ENCODE measurements around the gene HOXA13. TPM values are rescaled to one million over a fixed set of nuclear protein-coding genes. Genes with fewer than 3 reads are reported as not detected.

Gene HOXA13
- polyA plus RNA-seq, 1 donor from 2014 or later, result not detected

DNA sequence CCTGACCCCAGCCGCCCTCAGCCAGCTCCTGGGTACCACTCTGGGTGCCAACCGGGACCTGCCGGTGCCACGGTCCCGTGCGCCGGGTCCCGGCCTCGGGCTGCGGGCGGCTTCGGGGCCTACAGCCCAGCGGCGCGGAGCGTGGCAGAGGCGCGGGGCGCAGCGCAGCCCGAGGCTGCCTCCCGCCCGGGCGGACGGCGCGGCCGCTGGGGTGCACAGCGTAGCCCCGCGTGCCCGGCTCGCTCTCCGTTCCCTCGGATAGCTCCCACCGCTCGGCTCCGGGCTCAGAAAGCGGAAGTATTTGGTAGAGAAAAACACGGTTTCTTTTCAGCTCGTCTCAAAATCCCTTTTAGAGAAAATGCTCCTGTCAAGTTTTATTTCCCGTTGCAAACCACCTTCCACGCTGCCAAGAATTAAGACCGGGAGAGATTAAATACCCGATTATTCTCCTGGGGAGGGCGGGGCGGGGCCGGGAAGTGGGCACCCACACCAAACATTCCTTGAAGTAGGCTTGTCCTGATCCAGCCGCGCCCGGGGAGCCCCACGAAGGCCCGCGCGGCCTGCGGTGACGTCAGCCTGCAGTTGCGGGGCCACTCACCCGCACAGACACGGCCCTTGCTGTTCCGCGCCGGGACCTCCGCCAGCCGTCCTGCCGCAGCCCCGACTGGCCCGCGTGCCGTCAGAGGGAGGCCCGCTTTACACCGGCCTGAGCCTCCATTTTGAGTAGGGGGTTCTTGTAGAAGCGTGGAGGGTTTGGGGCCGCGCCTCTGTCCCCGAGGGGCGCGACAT is 7.2 kb downstream of the HOXA13 start:
- TF ChIP-seq POLR2AphosphoS5 (IDR thresholded peaks at IDR 0.05) (no peak), REST (IDR thresholded peaks at IDR 0.05; ENCODE audit: borderline replicate concordance) (no peak), CTCF (IDR thresholded peaks at IDR 0.05; ENCODE audit: poor library complexity, severe bottlenecking) (no peak), SMC3 (conservative IDR thresholded peaks at IDR 0.05; ENCODE audit: poor library complexity) (no peak), EZH2 (IDR thresholded peaks at IDR 0.05; ENCODE audit: borderline replicate concordance, insufficient read depth, low read length, poor library complexity, severe bottlenecking) (no peak), TAF1 (IDR thresholded peaks at IDR 0.05; ENCODE audit: low read depth) (no peak), EP300 (conservative IDR thresholded peaks at IDR 0.05; ENCODE audit: poor library complexity, severe bottlenecking) (no peak), RAD21 (conservative IDR thresholded peaks at IDR 0.05) (no peak), MXI1 (conservative IDR thresholded peaks at IDR 0.05; ENCODE audit: poor library complexity, severe bottlenecking) (no peak)
- H2AFZ ChIP-seq (ENCODE audit: low read depth, low read length), result no peak overlapping the region
- no peaks in the 10 kb centered on the region for H3K36me3 ChIP-seq (ENCODE audit: insufficient read depth, low read length)
- no peak overlapping the region for H3K4me2 ChIP-seq (ENCODE audit: low read length)
- H3K9me3 ChIP-seq (ENCODE audit: low read length), result no peaks in the 10 kb centered on the region
- H3K9ac ChIP-seq (ENCODE audit: low read length), result no peak overlapping the region
- H3K4me3 ChIP-seq (ENCODE audit: low read length), result no peak overlapping the region
- H3K27ac ChIP-seq (ENCODE audit: low read length), result no peak overlapping the region
- H3K9me2 ChIP-seq (ENCODE audit: insufficient read depth, low read length), result no peaks in the 10 kb centered on the region
- no peaks in the 10 kb centered on the region for H4K20me1 ChIP-seq (ENCODE audit: insufficient read depth)
- H3F3A ChIP-seq (ENCODE audit: insufficient read depth, low read length, poor library complexity, severe bottlenecking), result no peaks in the 10 kb centered on the region
- peaks cover 100% of the 10 kb centered on the region for H3K27me3 ChIP-seq (ENCODE audit: insufficient read depth, low read depth, low read length)
- H3K79me2 ChIP-seq (replicated peaks; ENCODE audit: insufficient read depth, low read length), result no peaks in the 10 kb centered on the region

DNA sequence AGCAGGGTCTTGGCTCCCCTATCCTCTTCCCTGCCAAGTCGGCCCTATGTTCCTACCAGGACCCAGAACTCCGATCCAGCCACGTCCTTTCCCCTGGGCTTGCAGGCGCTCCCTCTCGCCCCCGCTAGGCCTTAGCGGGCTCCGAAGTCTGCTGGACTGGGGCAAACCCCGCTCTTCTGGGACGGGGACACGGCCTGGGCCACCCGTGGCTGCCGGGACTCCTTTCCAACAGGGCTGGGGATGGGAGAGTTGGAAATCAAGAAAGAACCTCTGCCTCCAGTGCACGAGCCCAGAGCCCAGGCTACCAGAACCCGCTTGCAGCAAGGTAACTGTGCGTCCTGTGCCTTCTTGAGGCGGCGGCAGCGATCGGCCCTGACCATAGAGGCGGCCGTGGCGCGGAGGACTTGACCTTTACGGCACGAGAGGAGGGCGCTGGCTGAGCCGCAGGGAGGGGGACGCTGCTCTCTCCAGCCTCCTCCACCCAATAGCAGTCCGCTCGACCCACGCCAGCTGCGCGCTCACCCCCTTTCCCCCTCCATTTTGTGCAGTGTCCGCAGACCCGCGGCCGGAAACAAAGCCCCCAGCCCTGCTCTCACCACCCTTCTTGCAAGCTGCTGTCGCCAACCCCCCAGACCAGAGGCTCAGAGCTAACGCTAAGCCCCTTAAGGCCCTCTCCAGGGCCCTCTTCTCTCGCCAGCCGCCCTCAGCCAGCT is 7.9 kb downstream of the HOXA13 start:
- Histone ChIP-seq H4K20me1 (ENCODE audit: insufficient read depth) (no peaks in the 10 kb centered on the region), H2AFZ (ENCODE audit: low read depth, low read length) (no peak overlapping the region), H3K79me2 (replicated peaks; ENCODE audit: insufficient read depth, low read length) (no peaks in the 10 kb centered on the region), H3K9ac (ENCODE audit: low read length) (no peak overlapping the region), H3K9me3 (ENCODE audit: low read length) (no peaks in the 10 kb centered on the region), H3F3A (ENCODE audit: insufficient read depth, low read length, poor library complexity, severe bottlenecking) (no peaks in the 10 kb centered on the region), H3K27ac (ENCODE audit: low read length) (no peak overlapping the region), H3K36me3 (ENCODE audit: insufficient read depth, low read length) (no peaks in the 10 kb centered on the region), H3K9me2 (ENCODE audit: insufficient read depth, low read length) (no peaks in the 10 kb centered on the region), H3K4me3 (ENCODE audit: low read length) (no peak overlapping the region), H3K4me2 (ENCODE audit: low read length) (no peak overlapping the region), H3K27me3 (ENCODE audit: insufficient read depth, low read depth, low read length) (peaks cover 100% of the 10 kb centered on the region)
- TF ChIP-seq MXI1 (conservative IDR thresholded peaks at IDR 0.05; ENCODE audit: poor library complexity, severe bottlenecking), result no peak
- TF ChIP-seq EP300 (conservative IDR thresholded peaks at IDR 0.05; ENCODE audit: poor library complexity, severe bottlenecking), result no peak
- no peak for TF ChIP-seq EZH2 (IDR thresholded peaks at IDR 0.05; ENCODE audit: borderline replicate concordance, insufficient read depth, low read length, poor library complexity, severe bottlenecking)
- no peak for TF ChIP-seq POLR2AphosphoS5 (IDR thresholded peaks at IDR 0.05)
- no peak for TF ChIP-seq REST (IDR thresholded peaks at IDR 0.05; ENCODE audit: borderline replicate concordance)
- TF ChIP-seq RAD21 (conservative IDR thresholded peaks at IDR 0.05), result no peak
- TF ChIP-seq SMC3 (conservative IDR thresholded peaks at IDR 0.05; ENCODE audit: poor library complexity), result no peak
- TF ChIP-seq TAF1 (IDR thresholded peaks at IDR 0.05; ENCODE audit: low read depth), result no peak
- no peak for TF ChIP-seq CTCF (IDR thresholded peaks at IDR 0.05; ENCODE audit: poor library complexity, severe bottlenecking)

All from neural cell (in vitro differentiated cells).